Measurements from ENCODE around the gene ALG12. TPM values are rescaled to one million over a fixed set of nuclear protein-coding genes. Genes with fewer than 3 reads are reported as not detected.

Gene ALG12
- polyA plus RNA-seq, 1 of the 3 experiments (the other 2 are of a cell fraction) = 9.9 TPM

DNA sequence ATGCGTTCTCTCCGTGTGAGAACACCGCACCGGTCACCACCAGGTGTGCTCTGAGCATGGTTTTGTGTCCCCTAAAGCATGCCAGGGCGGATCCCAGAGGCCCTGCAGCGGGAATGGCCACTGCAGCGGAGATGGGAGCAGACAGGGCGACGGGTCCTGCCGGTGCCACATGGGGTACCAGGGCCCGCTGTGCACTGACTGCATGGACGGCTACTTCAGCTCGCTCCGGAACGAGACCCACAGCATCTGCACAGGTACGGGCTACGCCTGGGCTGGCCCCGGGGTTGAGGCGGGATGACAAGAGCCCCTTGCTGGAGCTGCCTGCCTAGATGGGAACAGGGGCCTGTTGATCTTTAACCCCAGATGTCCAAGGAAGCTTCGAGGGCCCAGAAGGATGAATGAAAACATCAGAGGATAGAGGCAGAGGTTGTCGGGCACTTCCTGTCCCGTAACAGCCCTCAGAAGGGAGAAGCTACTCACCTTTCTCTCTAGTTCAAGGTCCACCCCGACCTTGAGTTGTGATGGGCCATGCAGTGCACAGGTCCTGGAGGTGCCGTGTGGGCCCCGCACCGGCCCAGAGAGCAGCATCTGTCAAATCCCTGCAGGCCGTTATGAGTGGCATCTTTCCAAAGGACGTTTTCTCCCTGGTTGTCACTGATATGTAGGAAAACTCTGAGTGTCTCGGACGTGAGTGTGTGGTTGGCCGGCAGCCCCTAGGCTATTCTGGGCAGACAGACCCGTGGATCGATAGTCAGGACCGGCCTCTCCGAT, 3.5 kb upstream of the ALG12 start:
- 68% methylated on average over 19 of the region's 35 CpGs for WGBS (ENCODE audit: low lambda C conversion rate)
- no peak overlapping the region for H2AFZ ChIP-seq (ENCODE audit: low read depth)
- no peak for TF ChIP-seq MEF2A (IDR thresholded peaks at IDR 0.05; ENCODE audit: borderline replicate concordance, low read depth)
- TF ChIP-seq FOSL2 (IDR thresholded peaks at IDR 0.05; ENCODE audit: borderline replicate concordance, low read depth) = no peak
- no peak for TF ChIP-seq NFIC (IDR thresholded peaks at IDR 0.05; ENCODE audit: borderline replicate concordance)
- TF ChIP-seq NRF1 (IDR thresholded peaks at IDR 0.05; ENCODE audit: low read depth, low read length) = no peak
- TF ChIP-seq POLR2AphosphoS5 (IDR thresholded peaks at IDR 0.05; ENCODE audit: low read depth, low read length) = no peak
- TF ChIP-seq, protein P1, sequence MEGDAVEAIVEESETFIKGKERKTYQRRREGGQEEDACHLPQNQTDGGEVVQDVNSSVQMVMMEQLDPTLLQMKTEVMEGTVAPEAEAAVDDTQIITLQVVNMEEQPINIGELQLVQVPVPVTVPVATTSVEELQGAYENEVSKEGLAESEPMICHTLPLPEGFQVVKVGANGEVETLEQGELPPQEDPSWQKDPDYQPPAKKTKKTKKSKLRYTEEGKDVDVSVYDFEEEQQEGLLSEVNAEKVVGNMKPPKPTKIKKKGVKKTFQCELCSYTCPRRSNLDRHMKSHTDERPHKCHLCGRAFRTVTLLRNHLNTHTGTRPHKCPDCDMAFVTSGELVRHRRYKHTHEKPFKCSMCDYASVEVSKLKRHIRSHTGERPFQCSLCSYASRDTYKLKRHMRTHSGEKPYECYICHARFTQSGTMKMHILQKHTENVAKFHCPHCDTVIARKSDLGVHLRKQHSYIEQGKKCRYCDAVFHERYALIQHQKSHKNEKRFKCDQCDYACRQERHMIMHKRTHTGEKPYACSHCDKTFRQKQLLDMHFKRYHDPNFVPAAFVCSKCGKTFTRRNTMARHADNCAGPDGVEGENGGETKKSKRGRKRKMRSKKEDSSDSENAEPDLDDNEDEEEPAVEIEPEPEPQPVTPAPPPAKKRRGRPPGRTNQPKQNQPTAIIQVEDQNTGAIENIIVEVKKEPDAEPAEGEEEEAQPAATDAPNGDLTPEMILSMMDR (IDR thresholded peaks at IDR 0.05) = no peak
- TF ChIP-seq, protein P2, sequence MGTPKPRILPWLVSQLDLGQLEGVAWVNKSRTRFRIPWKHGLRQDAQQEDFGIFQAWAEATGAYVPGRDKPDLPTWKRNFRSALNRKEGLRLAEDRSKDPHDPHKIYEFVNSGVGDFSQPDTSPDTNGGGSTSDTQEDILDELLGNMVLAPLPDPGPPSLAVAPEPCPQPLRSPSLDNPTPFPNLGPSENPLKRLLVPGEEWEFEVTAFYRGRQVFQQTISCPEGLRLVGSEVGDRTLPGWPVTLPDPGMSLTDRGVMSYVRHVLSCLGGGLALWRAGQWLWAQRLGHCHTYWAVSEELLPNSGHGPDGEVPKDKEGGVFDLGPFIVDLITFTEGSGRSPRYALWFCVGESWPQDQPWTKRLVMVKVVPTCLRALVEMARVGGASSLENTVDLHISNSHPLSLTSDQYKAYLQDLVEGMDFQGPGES (IDR thresholded peaks at IDR 0.05; ENCODE audit: low read depth, low read length) = no peak
- no peaks in the 10 kb centered on the region for H3K79me2 ChIP-seq (ENCODE audit: insufficient read depth)
- CTCF ChIA-PET = interaction anchor here (1.0 to 4.1 kb wide), 2 partner anchors 9 to 109 kb away, joined by 3 to 18 read pairs; no protein-coding TSS in a partner anchor
- H3K9me3 ChIP-seq = no peaks in the 10 kb centered on the region
- H3K4me2 ChIP-seq = no peak overlapping the region
- H4K20me1 ChIP-seq (ENCODE audit: insufficient read depth) = no peaks in the 10 kb centered on the region
- H3K27me3 ChIP-seq (ENCODE audit: insufficient read depth) = no peaks in the 10 kb centered on the region
- no peak for DNase-seq
- H3K27ac ChIP-seq (ENCODE audit: low read depth in 2 of 2, low read length in 1 of 2) = no peak overlapping the region; a peak in 1 of 4 replicates
- POLR2A ChIA-PET = no interaction called here
- H3F3A ChIP-seq (replicated peaks; ENCODE audit: insufficient read depth) = no peaks in the 10 kb centered on the region
- no peak overlapping the region for H3K4me3 ChIP-seq (ENCODE audit: low read depth in 2 of 2, low read length in 1 of 2)
- H3K4me1 ChIP-seq (ENCODE audit: control insufficient read depth in 1 of 2, insufficient read depth in 2 of 2, low read depth in 1 of 2, low read length in 1 of 2) = peaks cover 0 to 12% of the 10 kb centered on the region in 2 experiments; a peak in 2 of 4 replicates
- H3K36me3 ChIP-seq (replicated peaks in 1 of 2; ENCODE audit: control insufficient read depth in 1 of 2, insufficient read depth in 2 of 2, low read length in 1 of 2) = peaks cover 0 to 36% of the 10 kb centered on the region in 2 experiments
- no peak overlapping the region for H3K9ac ChIP-seq
- H3K9me2 ChIP-seq = no peaks in the 10 kb centered on the region

DNA sequence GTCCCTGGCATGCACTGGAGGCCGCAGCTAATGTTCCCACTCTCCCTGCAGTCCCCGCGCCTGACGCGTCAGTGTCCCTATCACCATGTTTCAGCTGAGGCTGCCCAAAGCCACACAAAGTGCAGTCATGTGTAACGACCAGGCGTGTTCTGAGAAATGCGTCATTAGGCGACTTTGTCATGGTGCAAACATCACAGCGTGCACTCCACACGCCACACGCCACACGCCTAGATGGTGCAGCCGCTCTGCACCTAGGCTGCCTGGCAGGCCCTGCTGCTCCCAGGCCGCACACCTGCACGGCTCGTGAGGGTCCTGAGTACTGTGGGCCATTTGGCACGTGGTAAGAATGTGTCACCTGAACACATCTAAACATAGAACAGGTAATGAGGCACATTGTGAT, 2.6 kb upstream of the ALG12 start:
- no peaks in the 10 kb centered on the region for H3K27me3 ChIP-seq (ENCODE audit: insufficient read depth)
- ChIA-PET CTCF (interaction anchor here (1.0 to 4.1 kb wide), 2 partner anchors 9 to 421 kb away, joined by 3 to 18 read pairs; no protein-coding TSS in a partner anchor), POLR2A (no interaction called here)
- H3K4me3 ChIP-seq (ENCODE audit: low read depth in 2 of 2, low read length in 1 of 2) = no peak overlapping the region
- TF ChIP-seq, protein P2 (IDR thresholded peaks at IDR 0.05; ENCODE audit: low read depth, low read length) = no peak
- TF ChIP-seq, protein P1 (IDR thresholded peaks at IDR 0.05) = no peak
- TF ChIP-seq EP300 (IDR thresholded peaks at IDR 0.05; ENCODE audit: borderline replicate concordance in 1 of 2, low read depth in 1 of 2, low read length in 1 of 2) = no peak
- TF ChIP-seq YY1 (IDR thresholded peaks at IDR 0.05; ENCODE audit: low read depth) = no peak
- TF ChIP-seq POLR2AphosphoS5 (IDR thresholded peaks at IDR 0.05; ENCODE audit: low read depth, low read length) = no peak
- no peak overlapping the region for H2AFZ ChIP-seq (ENCODE audit: low read depth)
- no peaks in the 10 kb centered on the region for H3K79me2 ChIP-seq (ENCODE audit: insufficient read depth)
- no peaks in the 10 kb centered on the region for H3F3A ChIP-seq (replicated peaks; ENCODE audit: insufficient read depth)
- peaks cover 0 to 12% of the 10 kb centered on the region in 2 experiments; a peak in 2 of 4 replicates for H3K4me1 ChIP-seq (ENCODE audit: control insufficient read depth in 1 of 2, insufficient read depth in 2 of 2, low read depth in 1 of 2, low read length in 1 of 2)
- no peaks in the 10 kb centered on the region for H3K9me3 ChIP-seq
- H3K36me3 ChIP-seq (replicated peaks in 1 of 2; ENCODE audit: control insufficient read depth in 1 of 2, insufficient read depth in 2 of 2, low read length in 1 of 2) = peaks cover 0 to 36% of the 10 kb centered on the region in 2 experiments
- 82% methylated on average over 9 of the region's 18 CpGs for WGBS (ENCODE audit: low lambda C conversion rate)
- no peak for DNase-seq
- no peaks in the 10 kb centered on the region for H3K9me2 ChIP-seq
- H3K27ac ChIP-seq (ENCODE audit: low read depth in 2 of 2, low read length in 1 of 2) = no peak overlapping the region
- no peak overlapping the region for H3K4me2 ChIP-seq
- H4K20me1 ChIP-seq (ENCODE audit: insufficient read depth) = no peaks in the 10 kb centered on the region
- no peak overlapping the region for H3K9ac ChIP-seq
